Measurements from ENCODE around the gene NDUFS1. TPM values are rescaled to one million over a fixed set of nuclear protein-coding genes. Genes with fewer than 3 reads are reported as not detected.

NDUFS1 gene
- total and polyA plus RNA-seq, 2 donors (not counting 1 experiment from before 2014, with no cell fraction given), result 12.3 to 46.3 TPM

GRCh38 chr2:206164261-206164862 is 5.1 kb upstream of the NDUFS1 start:
- DNase-seq (peak; percentile 55), ATAC-seq (ENCODE audit: low read depth) (no peak)
- ChIA-PET CTCF (interaction anchor here (0.7 to 2.0 kb wide), 8 partner anchors 11 to 391 kb away, joined by 3 to 10 read pairs (median 3); no protein-coding TSS in a partner anchor), POLR2A (no interaction called here)
- H3K4me3 Mint-ChIP-seq, result no peak overlapping the region
- Histone ChIP-seq H3K36me3 (replicated peaks in 1 of 2; ENCODE audit: control extremely low read depth in 1 of 2, control insufficient read depth in 1 of 2, extremely low read depth in 1 of 2, insufficient read depth in 2 of 2, low read length in 1 of 2) (peaks cover 8 to 30% of the 10 kb centered on the region in 2 experiments), H3K9ac (ENCODE audit: low read length) (no peak overlapping the region), H3K4me1 (ENCODE audit: control insufficient read depth in 2 of 2, insufficient read depth in 2 of 2, low read length in 2 of 2) (peaks cover 10 to 12% of the 10 kb centered on the region in 2 donors), H3K27ac (ENCODE audit: low read length in 2 of 2) (no peak overlapping the region), H3K9me3 (ENCODE audit: control extremely low read depth in 1 of 3, control insufficient read depth in 2 of 3, insufficient read depth in 1 of 3, low read length in 2 of 3) (peaks cover 0 to 1% (median 0%) of the 10 kb centered on the region in 3 donors), H4K20me1 (ENCODE audit: control insufficient read depth, insufficient read depth, low read length, poor library complexity, severe bottlenecking) (peaks cover 8% of the 10 kb centered on the region), H3K79me2 (ENCODE audit: control insufficient read depth, insufficient read depth, low read length) (peaks cover 16% of the 10 kb centered on the region), H3K4me2 (replicated peaks; ENCODE audit: low read depth, low read length, poor library complexity, severe bottlenecking) (no peak overlapping the region), H3K27me3 (replicated peaks in 1 of 4; ENCODE audit: control extremely low read depth in 1 of 4, control insufficient read depth in 3 of 4, insufficient read depth in 4 of 4, low read length in 3 of 4) (no peaks in the 10 kb centered on the region), H2AFZ (ENCODE audit: insufficient read depth, low read depth, low read length, poor library complexity, severe bottlenecking) (no peak overlapping the region), H3K4me3 (ENCODE audit: control extremely low read depth in 1 of 5, extremely low read depth in 1 of 5, insufficient read depth in 1 of 5, low read depth in 2 of 5, low read length in 4 of 5) (no peak overlapping the region)
- no peak overlapping the region for H3K27ac Mint-ChIP-seq
- intact Hi-C loops (cut with micrococcal nuclease), result loop anchor here (2.0 to 5.0 kb wide), 3 partner anchors 278 to 618 kb away; partner anchors contain the start of gene ADAM23
- peaks cover 22% of the 10 kb centered on the region for H3K4me1 Mint-ChIP-seq
- TF ChIP-seq, protein P1, sequence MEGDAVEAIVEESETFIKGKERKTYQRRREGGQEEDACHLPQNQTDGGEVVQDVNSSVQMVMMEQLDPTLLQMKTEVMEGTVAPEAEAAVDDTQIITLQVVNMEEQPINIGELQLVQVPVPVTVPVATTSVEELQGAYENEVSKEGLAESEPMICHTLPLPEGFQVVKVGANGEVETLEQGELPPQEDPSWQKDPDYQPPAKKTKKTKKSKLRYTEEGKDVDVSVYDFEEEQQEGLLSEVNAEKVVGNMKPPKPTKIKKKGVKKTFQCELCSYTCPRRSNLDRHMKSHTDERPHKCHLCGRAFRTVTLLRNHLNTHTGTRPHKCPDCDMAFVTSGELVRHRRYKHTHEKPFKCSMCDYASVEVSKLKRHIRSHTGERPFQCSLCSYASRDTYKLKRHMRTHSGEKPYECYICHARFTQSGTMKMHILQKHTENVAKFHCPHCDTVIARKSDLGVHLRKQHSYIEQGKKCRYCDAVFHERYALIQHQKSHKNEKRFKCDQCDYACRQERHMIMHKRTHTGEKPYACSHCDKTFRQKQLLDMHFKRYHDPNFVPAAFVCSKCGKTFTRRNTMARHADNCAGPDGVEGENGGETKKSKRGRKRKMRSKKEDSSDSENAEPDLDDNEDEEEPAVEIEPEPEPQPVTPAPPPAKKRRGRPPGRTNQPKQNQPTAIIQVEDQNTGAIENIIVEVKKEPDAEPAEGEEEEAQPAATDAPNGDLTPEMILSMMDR (IDR thresholded peaks at IDR 0.05), result peak; percentile 96
- no peak for TF ChIP-seq EZH2 (IDR thresholded peaks at IDR 0.05; ENCODE audit: borderline replicate concordance, insufficient read depth, low read depth, low read length, poor library complexity, severe bottlenecking)
- no peaks in the 10 kb centered on the region for H3K9me3 Mint-ChIP-seq (ENCODE audit: insufficient read depth)
- no peaks in the 10 kb centered on the region for H3K27me3 Mint-ChIP-seq
- no CpG with 5 or more reads among the region's 2 CpGs for WGBS (ENCODE audit: insufficient coverage)

DNA sequence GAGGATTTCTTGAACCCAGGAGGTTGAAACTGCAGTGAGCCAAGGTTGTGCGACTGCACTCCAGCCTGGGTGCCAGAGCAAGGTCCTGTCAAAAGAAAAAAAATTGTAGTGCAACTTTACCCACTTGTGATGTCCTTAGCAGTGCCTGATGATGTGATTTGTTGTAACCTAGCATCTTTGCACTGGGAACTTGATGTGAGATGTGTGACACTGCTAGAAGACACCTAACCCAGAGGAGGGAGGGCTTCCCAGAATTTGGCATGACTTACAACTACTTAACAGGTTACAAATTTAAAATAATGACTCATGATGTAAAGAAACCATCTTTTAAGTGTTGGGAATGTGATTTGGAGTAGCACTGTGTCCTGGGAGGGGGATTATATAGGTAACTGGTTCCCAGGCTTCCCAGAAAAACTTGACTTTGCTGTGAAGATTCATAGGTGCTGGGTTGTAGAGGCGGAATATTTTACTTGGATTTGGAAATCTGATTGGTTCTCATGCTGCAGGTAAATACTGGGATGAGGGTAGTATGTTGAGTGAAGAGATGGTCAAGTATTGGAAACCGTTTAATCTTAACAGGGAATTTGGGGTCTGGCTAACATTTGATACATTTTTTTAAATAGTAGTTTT is 4.1 kb upstream of the NDUFS1 start:
- Histone ChIP-seq H3K36me3 (replicated peaks in 1 of 2; ENCODE audit: control extremely low read depth in 1 of 2, control insufficient read depth in 1 of 2, extremely low read depth in 1 of 2, insufficient read depth in 2 of 2, low read length in 1 of 2) (peaks cover 8 to 30% of the 10 kb centered on the region in 2 experiments), H4K20me1 (ENCODE audit: control insufficient read depth, insufficient read depth, low read length, poor library complexity, severe bottlenecking) (peaks cover 8% of the 10 kb centered on the region), H2AFZ (ENCODE audit: insufficient read depth, low read depth, low read length, poor library complexity, severe bottlenecking) (no peak overlapping the region), H3K79me2 (ENCODE audit: control insufficient read depth, insufficient read depth, low read length) (peaks cover 24% of the 10 kb centered on the region), H3K27ac (ENCODE audit: low read length in 2 of 2) (no peak overlapping the region), H3K9ac (ENCODE audit: low read length) (no peak overlapping the region), H3K9me3 (ENCODE audit: control extremely low read depth in 1 of 3, control insufficient read depth in 2 of 3, insufficient read depth in 1 of 3, low read length in 2 of 3) (peaks cover 0 to 1% (median 0%) of the 10 kb centered on the region in 3 donors), H3K4me1 (ENCODE audit: control insufficient read depth in 2 of 2, insufficient read depth in 2 of 2, low read length in 2 of 2) (peaks cover 13 to 16% of the 10 kb centered on the region in 2 donors), H3K4me2 (replicated peaks; ENCODE audit: low read depth, low read length, poor library complexity, severe bottlenecking) (no peak overlapping the region), H3K27me3 (replicated peaks in 1 of 4; ENCODE audit: control extremely low read depth in 1 of 4, control insufficient read depth in 3 of 4, insufficient read depth in 4 of 4, low read length in 3 of 4) (no peaks in the 10 kb centered on the region), H3K4me3 (ENCODE audit: control extremely low read depth in 1 of 5, extremely low read depth in 1 of 5, insufficient read depth in 1 of 5, low read depth in 2 of 5, low read length in 4 of 5) (no peak overlapping the region)
- TF ChIP-seq, protein P1 (IDR thresholded peaks at IDR 0.05), result no peak
- no peak for TF ChIP-seq EZH2 (IDR thresholded peaks at IDR 0.05; ENCODE audit: borderline replicate concordance, insufficient read depth, low read depth, low read length, poor library complexity, severe bottlenecking)
- Mint-ChIP-seq H3K4me1 (peaks cover 30% of the 10 kb centered on the region), H3K9me3 (ENCODE audit: insufficient read depth) (no peaks in the 10 kb centered on the region), H3K27me3 (no peaks in the 10 kb centered on the region), H3K27ac (peak overlapping the region; percentile 50), H3K4me3 (no peak overlapping the region)
- CTCF ChIA-PET, result interaction anchor here (1.3 to 2.0 kb wide), 3 partner anchors 10 to 392 kb away, joined by 3 to 10 read pairs (median 3); no protein-coding TSS in a partner anchor
- intact Hi-C loops (cut with micrococcal nuclease), result loop anchor here (5.0 kb wide), 2 partner anchors 279 to 619 kb away; partner anchors contain the start of gene ADAM23
- WGBS (ENCODE audit: insufficient coverage), result 100% methylated on average over 2 of the region's 3 CpGs
- DNase-seq (no peak), ATAC-seq (ENCODE audit: low read depth) (no peak)
- POLR2A ChIA-PET, result no interaction called here

Measured in B cell (primary cell).